Measurements from ENCODE around the gene NOC2L. TPM values are rescaled to one million over a fixed set of nuclear protein-coding genes. Genes with fewer than 3 reads are reported as not detected.
"Not testable (repeated sequence)": the region's sequence is repeated elsewhere in the genome, so short reads cannot be mapped to it uniquely, and the experiment has no call there.

Gene NOC2L
- total RNA-seq, 1 donor, result 76.9 TPM

DNA sequence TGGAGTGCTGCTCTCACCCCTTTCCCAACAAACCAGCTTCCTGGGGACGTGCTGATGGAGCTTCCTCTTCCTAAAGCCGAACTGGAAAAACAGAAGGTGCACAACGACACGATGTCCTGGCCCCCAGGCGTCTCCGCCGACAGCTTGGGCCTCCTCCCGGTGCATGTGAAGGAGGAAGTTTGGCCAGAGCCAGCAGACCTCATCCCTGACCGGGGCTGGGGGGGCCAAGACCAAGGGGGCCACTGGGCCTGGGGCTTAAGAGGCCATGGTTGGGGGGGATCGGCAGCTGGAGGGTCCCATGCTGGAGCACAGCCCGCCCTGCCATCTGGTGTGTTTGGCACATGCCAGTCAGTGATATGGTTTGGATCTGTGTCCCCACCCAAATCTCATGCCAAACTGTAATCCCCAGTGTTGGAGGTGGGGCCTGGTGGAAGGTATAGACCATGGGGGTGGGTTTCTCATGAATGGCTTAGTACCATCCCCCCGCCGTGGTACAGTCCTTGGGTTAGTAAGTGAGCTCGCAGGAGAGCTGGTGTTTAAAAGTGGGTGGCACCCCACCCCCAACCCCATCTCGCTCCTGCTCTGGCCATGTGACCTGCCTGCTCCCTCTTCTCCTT is 34.4 kb upstream of the NOC2L start:
- DNase-seq (ENCODE audit: low read depth), result no peak
- H3K4me3 ChIP-seq (ENCODE audit: low read depth, low read length), result no peak overlapping the region
- TF ChIP-seq, protein P1, sequence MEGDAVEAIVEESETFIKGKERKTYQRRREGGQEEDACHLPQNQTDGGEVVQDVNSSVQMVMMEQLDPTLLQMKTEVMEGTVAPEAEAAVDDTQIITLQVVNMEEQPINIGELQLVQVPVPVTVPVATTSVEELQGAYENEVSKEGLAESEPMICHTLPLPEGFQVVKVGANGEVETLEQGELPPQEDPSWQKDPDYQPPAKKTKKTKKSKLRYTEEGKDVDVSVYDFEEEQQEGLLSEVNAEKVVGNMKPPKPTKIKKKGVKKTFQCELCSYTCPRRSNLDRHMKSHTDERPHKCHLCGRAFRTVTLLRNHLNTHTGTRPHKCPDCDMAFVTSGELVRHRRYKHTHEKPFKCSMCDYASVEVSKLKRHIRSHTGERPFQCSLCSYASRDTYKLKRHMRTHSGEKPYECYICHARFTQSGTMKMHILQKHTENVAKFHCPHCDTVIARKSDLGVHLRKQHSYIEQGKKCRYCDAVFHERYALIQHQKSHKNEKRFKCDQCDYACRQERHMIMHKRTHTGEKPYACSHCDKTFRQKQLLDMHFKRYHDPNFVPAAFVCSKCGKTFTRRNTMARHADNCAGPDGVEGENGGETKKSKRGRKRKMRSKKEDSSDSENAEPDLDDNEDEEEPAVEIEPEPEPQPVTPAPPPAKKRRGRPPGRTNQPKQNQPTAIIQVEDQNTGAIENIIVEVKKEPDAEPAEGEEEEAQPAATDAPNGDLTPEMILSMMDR (IDR thresholded peaks at IDR 0.05; ENCODE audit: insufficient read depth, low read depth, low read length), result no peak

DNA sequence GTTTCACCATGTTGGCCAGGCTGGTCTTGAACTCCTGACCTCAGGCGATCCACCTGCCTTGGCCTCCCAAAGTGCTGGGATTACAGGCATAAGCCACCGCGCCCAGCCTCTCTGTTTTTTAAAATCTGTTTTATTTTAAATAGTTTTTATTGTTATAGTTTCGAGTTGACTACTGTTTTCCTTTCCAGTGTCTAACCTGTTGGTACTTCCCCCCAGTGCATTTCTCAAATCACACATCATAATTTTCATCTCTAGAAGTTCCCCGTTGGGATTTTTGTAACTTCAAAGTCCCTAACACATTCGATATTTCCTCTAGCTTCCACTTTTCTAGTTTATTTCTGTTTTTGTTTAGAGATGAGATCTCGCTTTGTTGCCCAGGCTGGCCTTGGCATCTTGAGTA is 33.3 kb upstream of the NOC2L start:
- TF ChIP-seq, protein P1 (IDR thresholded peaks at IDR 0.05; ENCODE audit: insufficient read depth, low read depth, low read length), result no peak
- no peak for DNase-seq (ENCODE audit: low read depth)
- H3K4me3 ChIP-seq (ENCODE audit: low read depth, low read length), result no peak overlapping the region

DNA sequence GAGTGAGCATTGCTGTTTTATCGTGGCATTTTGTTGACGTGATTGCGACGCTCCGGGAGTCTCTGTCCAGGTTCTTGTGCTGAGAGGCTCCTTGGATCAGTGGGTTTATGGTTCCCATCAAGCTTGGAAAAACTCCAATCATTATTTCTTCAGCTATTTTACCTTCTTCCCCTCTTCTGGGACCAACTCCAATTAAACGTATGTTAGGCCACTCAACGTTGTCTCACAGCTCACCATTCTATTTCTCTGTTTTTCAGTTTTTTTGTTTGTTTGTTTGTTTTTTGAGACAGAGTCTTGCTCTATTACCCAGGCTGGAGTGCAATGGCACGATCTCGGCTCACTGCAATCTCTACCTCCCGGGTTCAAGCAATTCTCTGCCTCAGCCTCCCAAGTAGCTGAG is 32.8 kb upstream of the NOC2L start:
- H3K4me3 ChIP-seq (ENCODE audit: low read depth, low read length), result no peak overlapping the region
- TF ChIP-seq, protein P1 (IDR thresholded peaks at IDR 0.05; ENCODE audit: insufficient read depth, low read depth, low read length), result no peak
- no peak for DNase-seq (ENCODE audit: low read depth)

DNA sequence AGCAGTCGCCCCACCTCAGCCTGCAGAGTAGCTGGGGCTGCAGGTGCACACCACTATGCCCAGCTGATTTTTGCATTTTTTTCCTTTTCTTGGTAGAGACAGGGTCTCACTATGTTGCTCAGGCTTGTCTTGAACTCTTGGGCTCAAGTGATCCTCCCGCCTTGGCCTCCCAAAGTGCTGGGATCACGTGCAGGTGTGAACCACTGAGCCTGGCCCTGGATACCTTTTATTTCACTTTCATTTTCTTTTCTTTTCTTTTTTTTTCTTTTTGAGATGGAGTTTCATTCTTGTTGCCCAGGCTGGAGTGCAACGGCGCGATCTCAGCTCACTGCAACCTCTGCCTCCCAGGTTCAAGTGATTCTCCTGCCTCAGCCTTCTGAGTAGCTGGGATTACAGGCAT is 32.2 kb upstream of the NOC2L start:
- not testable (repeated sequence) for DNase-seq (ENCODE audit: low read depth)

DNA sequence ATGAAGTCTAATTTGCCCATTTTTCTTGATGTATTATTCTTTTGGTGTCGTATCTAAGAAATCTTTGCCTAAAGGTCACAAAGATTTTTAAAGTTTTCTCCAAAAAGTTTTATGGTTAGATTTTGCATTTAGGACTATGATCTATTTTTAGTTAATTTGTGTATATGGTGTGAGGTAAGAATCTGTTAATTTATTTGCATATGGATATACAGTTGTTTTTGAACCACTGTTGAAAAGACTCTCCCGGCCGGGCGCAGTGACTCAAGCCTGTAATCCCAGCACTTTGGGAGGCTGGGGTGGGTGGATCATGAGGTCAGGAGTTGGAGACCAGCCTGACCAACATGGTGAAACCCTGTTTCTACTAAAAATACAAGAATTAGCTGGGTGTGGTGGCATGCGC is 29.0 kb upstream of the NOC2L start:
- not testable (repeated sequence) for H3K4me3 ChIP-seq (ENCODE audit: low read depth, low read length); DNase-seq (ENCODE audit: low read depth)

More for the DNA sequence above, 32.2 kb upstream of the NOC2L start:
- H3K4me3 ChIP-seq (ENCODE audit: low read depth, low read length), result not testable (repeated sequence)

DNA sequence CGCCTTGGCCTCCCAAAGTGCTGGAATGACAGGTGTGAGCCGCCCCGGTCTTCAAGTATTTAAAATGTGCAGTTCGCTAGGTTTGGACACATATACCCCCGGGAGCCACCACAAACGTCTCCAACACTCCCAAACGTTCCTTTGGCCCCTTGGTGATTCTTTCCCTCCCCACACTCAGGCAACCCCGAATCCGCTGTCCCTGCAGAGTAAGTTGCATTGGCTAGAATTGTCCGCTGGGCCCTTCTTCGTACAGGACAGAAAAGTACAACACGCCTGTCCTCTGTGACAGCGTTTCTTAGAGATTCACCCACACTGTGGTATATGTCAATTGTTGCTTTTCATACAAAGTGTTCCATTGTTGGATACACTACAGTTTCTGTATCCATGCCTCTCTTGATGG is 26.1 kb upstream of the NOC2L start:
- DNase-seq (ENCODE audit: low read depth), result no peak
- no peak overlapping the region for H3K4me3 ChIP-seq (ENCODE audit: low read depth, low read length)
- TF ChIP-seq, protein P1 (IDR thresholded peaks at IDR 0.05; ENCODE audit: insufficient read depth, low read depth, low read length), result no peak

DNA sequence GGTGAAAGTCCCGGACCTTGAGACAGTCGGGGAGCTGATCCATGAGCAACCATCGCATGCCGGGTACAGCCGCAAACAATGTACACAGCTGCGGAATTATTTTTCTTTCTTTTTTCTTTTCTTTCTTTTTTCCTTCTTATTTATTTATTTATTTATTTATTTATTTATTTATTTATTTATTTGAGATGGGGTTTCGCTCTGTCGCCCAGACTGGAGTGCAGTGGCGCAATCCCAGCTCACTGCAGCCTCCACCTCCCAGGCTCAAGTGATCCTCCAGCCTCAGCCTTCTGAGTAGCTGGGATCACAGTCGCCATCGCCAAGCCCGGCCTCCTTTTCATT is 25.4 kb upstream of the NOC2L start:
- H3K4me3 ChIP-seq (ENCODE audit: low read depth, low read length), result peak overlapping the region; percentile 34
- no peak for DNase-seq (ENCODE audit: low read depth)
- TF ChIP-seq, protein P1 (IDR thresholded peaks at IDR 0.05; ENCODE audit: insufficient read depth, low read depth, low read length), result no peak

DNA sequence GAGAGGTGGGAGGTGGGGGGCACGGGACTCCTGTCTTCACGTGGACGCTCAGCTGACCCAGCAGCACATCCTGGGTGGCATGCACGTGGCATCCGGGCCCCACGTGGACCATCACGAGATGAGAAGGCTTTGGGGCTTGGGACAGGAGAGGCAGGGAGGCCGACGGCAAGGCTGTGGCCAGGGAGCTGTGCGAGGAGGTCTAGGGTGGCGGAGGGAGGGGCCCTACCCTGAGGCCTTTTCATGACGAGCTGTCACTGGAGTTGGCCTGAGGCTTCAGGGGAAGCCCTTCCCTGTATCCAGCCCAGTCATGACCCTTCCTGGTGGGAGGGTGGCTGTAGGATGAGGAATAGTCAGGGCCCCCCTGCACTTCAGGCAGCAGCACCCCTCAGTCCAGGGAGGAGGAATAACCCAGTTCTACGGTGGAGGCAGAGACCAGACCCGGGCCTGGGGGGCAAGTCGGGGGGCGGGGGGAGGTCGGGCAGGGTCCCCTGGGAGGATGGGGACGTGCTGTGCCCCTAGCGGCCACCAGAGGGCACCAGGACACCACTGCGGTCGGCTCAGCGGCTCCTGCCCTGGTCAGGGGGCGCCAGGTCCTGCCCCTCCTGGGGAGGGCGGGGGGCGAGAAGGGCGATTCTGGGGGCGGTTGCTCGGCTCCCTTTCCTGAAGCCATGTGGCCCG is 24.9 kb upstream of the NOC2L start:
- no peak for DNase-seq (ENCODE audit: low read depth)
- TF ChIP-seq, protein P1 (IDR thresholded peaks at IDR 0.05; ENCODE audit: insufficient read depth, low read depth, low read length), result peak; percentile 72
- peak overlapping the region; percentile 34 for H3K4me3 ChIP-seq (ENCODE audit: low read depth, low read length)

All from fibroblast of villous mesenchyme (primary cell).